ENCODE measurements around the gene INHBB. TPM values are rescaled to one million over a fixed set of nuclear protein-coding genes. Genes with fewer than 3 reads are reported as not detected.

The INHBB gene
- total RNA-seq, 1 experiment from 2014 or later = 0.27 TPM

DNA sequence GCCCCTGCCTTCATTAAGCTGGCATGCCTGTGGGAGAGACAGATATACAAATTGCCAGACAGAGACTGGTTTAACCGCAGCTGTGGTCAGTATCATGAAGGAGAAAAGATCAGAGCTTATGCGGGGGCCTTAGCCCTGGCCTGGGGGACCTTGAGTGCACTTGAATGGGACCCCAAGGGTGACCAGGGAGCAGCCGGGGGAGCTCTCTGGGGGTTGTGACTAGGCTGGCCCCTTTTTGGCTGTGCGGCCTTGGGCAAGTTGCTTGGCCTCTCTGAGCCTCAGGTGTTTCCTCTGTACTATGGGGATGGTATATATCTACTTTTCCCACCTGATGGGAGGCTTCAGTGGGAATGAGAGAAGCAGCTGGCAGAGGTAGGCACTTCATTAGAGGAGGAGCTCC, 35.7 kb downstream of the INHBB start:
- H3K9ac ChIP-seq (ENCODE audit: low read length) = no peak overlapping the region
- no peak overlapping the region for H3K27ac ChIP-seq (ENCODE audit: low read depth, low read length)
- DNase-seq (ENCODE audit: low read depth, low spot score) (no peak), ATAC-seq (no peak)
- ChIA-PET RAD21 (ENCODE audit: low non-redundant PET in 1 of 2, low total read pairs in 2 of 2, uncharacterized antibody in 2 of 2, unreplicated experiment in 2 of 2) (no interaction called here), POLR2A (no interaction called here), CTCF (no interaction called here)
- H3K79me2 ChIP-seq (ENCODE audit: insufficient read depth, low read length) = no peaks in the 10 kb centered on the region
- H3K9me2 ChIP-seq (ENCODE audit: insufficient read depth) = no peaks in the 10 kb centered on the region
- H2AFZ ChIP-seq (ENCODE audit: low read depth, low read length, poor library complexity, severe bottlenecking) = no peak overlapping the region
- H3K4me3 ChIP-seq (replicated peaks in 1 of 2; ENCODE audit: low read depth in 1 of 2, low read length in 2 of 2) = no peak overlapping the region
- intact Hi-C loops (cut with micrococcal nuclease) = no loop called here
- no peaks in the 10 kb centered on the region; the same call in 1 of the 2 replicates for H3K27me3 ChIP-seq (ENCODE audit: insufficient read depth, low read length)
- H3K4me1 ChIP-seq (ENCODE audit: control insufficient read depth in 1 of 2, insufficient read depth in 2 of 2, low read length in 2 of 2) = peaks cover 7 to 9% of the 10 kb centered on the region in 2 experiments; a peak in 2 of 4 replicates
- H3K4me2 ChIP-seq (ENCODE audit: low read length) = no peak overlapping the region
- no peaks in the 10 kb centered on the region for H3K36me3 ChIP-seq (ENCODE audit: control insufficient read depth in 1 of 2, insufficient read depth in 2 of 2, low read length in 2 of 2)
- no peaks in the 10 kb centered on the region for H3K9me3 ChIP-seq (ENCODE audit: control insufficient read depth in 1 of 2, insufficient read depth in 1 of 2, low read depth in 1 of 2, low read length in 2 of 2)
- no TSS peak for BruUV-seq (replicated peaks)
- no peaks in the 10 kb centered on the region for H4K20me1 ChIP-seq (ENCODE audit: insufficient read depth)
- TF ChIP-seq JUND (IDR thresholded peaks at IDR 0.05) (no peak), SP1 (IDR thresholded peaks at IDR 0.05; ENCODE audit: low read depth) (no peak), SIN3A (IDR thresholded peaks at IDR 0.05; ENCODE audit: low read depth) (no peak), SRF (IDR thresholded peaks at IDR 0.05; ENCODE audit: low read depth) (no peak), CBX3 (IDR thresholded peaks at IDR 0.05; ENCODE audit: low read depth) (no peak), EZH2 (IDR thresholded peaks at IDR 0.05) (no peak), TCF7L2 (IDR thresholded peaks at IDR 0.05; ENCODE audit: borderline replicate concordance, extremely low read depth, insufficient read depth, insufficient read length) (no peak)

DNA sequence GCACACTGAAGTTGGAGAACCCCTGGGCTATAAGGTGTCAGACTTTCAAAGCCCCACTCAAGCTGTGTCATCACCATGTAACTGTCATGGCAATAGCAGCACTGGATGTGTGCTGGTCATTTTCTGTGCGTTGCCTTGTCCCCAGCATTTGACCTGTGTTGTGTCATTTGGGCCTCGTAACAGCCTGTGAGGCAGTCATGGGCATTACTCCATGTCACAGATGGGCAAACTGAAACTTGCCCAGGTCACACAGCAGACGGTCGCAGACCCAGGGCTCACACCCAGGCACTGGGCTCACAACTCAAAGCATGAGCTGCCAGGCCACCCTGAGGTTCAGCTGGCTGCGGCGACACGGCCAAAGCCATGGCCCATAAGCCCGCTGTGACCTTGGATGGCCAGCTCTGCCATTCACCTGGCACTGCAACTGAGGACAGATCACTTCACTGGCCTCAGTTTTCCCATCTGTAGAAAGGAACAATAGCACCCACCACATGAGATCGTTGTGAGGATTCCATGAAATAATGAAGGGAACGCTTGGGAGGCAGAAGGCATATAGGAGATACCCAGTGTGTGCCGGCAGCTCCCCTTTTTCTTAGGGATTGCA, 36.7 kb downstream of the INHBB start:
- ATAC-seq (no peak), DNase-seq (ENCODE audit: low read depth, low spot score) (no peak)
- ChIA-PET RAD21 (ENCODE audit: low non-redundant PET in 1 of 2, low total read pairs in 2 of 2, uncharacterized antibody in 2 of 2, unreplicated experiment in 2 of 2) (no interaction called here), CTCF (interaction anchor here (1.0 kb wide), 1 partner anchor 171 kb away, joined by 3 read pairs; no protein-coding TSS in a partner anchor), POLR2A (no interaction called here)
- intact Hi-C loops (cut with micrococcal nuclease) = no loop called here
- Histone ChIP-seq H3K9me2 (ENCODE audit: insufficient read depth) (no peaks in the 10 kb centered on the region), H4K20me1 (ENCODE audit: insufficient read depth) (no peaks in the 10 kb centered on the region), H3K27me3 (ENCODE audit: insufficient read depth, low read length) (no peaks in the 10 kb centered on the region; the same call in 1 of the 2 replicates), H3K79me2 (ENCODE audit: insufficient read depth, low read length) (no peaks in the 10 kb centered on the region), H3K9ac (ENCODE audit: low read length) (no peak overlapping the region), H3K4me1 (ENCODE audit: control insufficient read depth in 1 of 2, insufficient read depth in 2 of 2, low read length in 2 of 2) (peaks cover 7 to 9% of the 10 kb centered on the region in 2 experiments; a peak in 2 of 4 replicates), H3K36me3 (ENCODE audit: control insufficient read depth in 1 of 2, insufficient read depth in 2 of 2, low read length in 2 of 2) (no peaks in the 10 kb centered on the region), H3K4me3 (replicated peaks in 1 of 2; ENCODE audit: low read depth in 1 of 2, low read length in 2 of 2) (no peak overlapping the region), H3K27ac (ENCODE audit: low read depth, low read length) (no peak overlapping the region), H3K4me2 (ENCODE audit: low read length) (no peak overlapping the region), H3K9me3 (ENCODE audit: control insufficient read depth in 1 of 2, insufficient read depth in 1 of 2, low read depth in 1 of 2, low read length in 2 of 2) (no peaks in the 10 kb centered on the region), H2AFZ (ENCODE audit: low read depth, low read length, poor library complexity, severe bottlenecking) (no peak overlapping the region)
- BruUV-seq (replicated peaks) = no TSS peak
- TF ChIP-seq ZNF274 (IDR thresholded peaks at IDR 0.05; ENCODE audit: low read depth, low read length) (no peak), JUND (IDR thresholded peaks at IDR 0.05) (no peak), EZH2 (IDR thresholded peaks at IDR 0.05) (no peak), POLR2AphosphoS5 (IDR thresholded peaks at IDR 0.05; ENCODE audit: low read depth, low read length) (no peak), SRF (IDR thresholded peaks at IDR 0.05; ENCODE audit: low read depth) (no peak), EGR1 (IDR thresholded peaks at IDR 0.05; ENCODE audit: low read depth) (no peak), FOSL1 (IDR thresholded peaks at IDR 0.05; ENCODE audit: low read depth) (no peak), ELF1 (IDR thresholded peaks at IDR 0.05; ENCODE audit: borderline replicate concordance, low read depth) (no peak), POLR2A (IDR thresholded peaks at IDR 0.05; ENCODE audit: borderline replicate concordance, extremely low read depth, insufficient read depth, insufficient read length) (no peak), EZH2phosphoT487 (IDR thresholded peaks at IDR 0.05; ENCODE audit: borderline replicate concordance) (no peak)
- TF ChIP-seq, protein P1, sequence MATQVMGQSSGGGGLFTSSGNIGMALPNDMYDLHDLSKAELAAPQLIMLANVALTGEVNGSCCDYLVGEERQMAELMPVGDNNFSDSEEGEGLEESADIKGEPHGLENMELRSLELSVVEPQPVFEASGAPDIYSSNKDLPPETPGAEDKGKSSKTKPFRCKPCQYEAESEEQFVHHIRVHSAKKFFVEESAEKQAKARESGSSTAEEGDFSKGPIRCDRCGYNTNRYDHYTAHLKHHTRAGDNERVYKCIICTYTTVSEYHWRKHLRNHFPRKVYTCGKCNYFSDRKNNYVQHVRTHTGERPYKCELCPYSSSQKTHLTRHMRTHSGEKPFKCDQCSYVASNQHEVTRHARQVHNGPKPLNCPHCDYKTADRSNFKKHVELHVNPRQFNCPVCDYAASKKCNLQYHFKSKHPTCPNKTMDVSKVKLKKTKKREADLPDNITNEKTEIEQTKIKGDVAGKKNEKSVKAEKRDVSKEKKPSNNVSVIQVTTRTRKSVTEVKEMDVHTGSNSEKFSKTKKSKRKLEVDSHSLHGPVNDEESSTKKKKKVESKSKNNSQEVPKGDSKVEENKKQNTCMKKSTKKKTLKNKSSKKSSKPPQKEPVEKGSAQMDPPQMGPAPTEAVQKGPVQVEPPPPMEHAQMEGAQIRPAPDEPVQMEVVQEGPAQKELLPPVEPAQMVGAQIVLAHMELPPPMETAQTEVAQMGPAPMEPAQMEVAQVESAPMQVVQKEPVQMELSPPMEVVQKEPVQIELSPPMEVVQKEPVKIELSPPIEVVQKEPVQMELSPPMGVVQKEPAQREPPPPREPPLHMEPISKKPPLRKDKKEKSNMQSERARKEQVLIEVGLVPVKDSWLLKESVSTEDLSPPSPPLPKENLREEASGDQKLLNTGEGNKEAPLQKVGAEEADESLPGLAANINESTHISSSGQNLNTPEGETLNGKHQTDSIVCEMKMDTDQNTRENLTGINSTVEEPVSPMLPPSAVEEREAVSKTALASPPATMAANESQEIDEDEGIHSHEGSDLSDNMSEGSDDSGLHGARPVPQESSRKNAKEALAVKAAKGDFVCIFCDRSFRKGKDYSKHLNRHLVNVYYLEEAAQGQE (IDR thresholded peaks at IDR 0.05; ENCODE audit: low read depth) = no peak
- TF ChIP-seq, protein P2, sequence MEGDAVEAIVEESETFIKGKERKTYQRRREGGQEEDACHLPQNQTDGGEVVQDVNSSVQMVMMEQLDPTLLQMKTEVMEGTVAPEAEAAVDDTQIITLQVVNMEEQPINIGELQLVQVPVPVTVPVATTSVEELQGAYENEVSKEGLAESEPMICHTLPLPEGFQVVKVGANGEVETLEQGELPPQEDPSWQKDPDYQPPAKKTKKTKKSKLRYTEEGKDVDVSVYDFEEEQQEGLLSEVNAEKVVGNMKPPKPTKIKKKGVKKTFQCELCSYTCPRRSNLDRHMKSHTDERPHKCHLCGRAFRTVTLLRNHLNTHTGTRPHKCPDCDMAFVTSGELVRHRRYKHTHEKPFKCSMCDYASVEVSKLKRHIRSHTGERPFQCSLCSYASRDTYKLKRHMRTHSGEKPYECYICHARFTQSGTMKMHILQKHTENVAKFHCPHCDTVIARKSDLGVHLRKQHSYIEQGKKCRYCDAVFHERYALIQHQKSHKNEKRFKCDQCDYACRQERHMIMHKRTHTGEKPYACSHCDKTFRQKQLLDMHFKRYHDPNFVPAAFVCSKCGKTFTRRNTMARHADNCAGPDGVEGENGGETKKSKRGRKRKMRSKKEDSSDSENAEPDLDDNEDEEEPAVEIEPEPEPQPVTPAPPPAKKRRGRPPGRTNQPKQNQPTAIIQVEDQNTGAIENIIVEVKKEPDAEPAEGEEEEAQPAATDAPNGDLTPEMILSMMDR (IDR thresholded peaks at IDR 0.05 in 2 of 3, conservative IDR thresholded peaks at IDR 0.05 in 1 of 3; ENCODE audit: borderline replicate concordance in 1 of 3, insufficient read depth in 1 of 3, low read depth in 2 of 3, low read length in 2 of 3) = no peak

Measured in HCT116 (cell line).